Type B pancreatic cell (in vitro differentiated cells): ENCODE results near the gene SH2B2. TPM values are rescaled to one million over a fixed set of nuclear protein-coding genes. Genes with fewer than 3 reads are reported as not detected.

ENCODE experiments used
- DNase-seq: peaks from one replicate; pipeline ENCODE4 v3.0.0; 2021; ENCODE audit warnings: mixed read lengths; ENCODE audit not compliant: unreplicated experiment; ENCODE audit errors: extremely low spot score
- H3K27ac Mint-ChIP-seq: 2 replicates; pipeline ENCODE4 v1.8.0; 2021; ENCODE audit warnings: mild to moderate bottlenecking, mixed read lengths
- H3K27me3 Mint-ChIP-seq: 2 replicates; pipeline ENCODE4 v1.8.0; 2021; ENCODE audit warnings: mixed read lengths
- H3K36me3 Mint-ChIP-seq: 2 replicates; pipeline ENCODE4 v1.8.0; 2021; ENCODE audit warnings: mixed read lengths
- H3K4me1 Mint-ChIP-seq: one replicate; pipeline ENCODE4 v1.8.0; 2021; ENCODE audit warnings: mixed read lengths; ENCODE audit not compliant: unreplicated experiment
- H3K4me3 Mint-ChIP-seq: 2 replicates; pipeline ENCODE4 v1.8.0; 2021; ENCODE audit warnings: mild to moderate bottlenecking, mixed read lengths
- H3K9me3 Mint-ChIP-seq: 2 replicates; pipeline ENCODE4 v1.8.0; 2021; ENCODE audit warnings: mixed read lengths
- CTCF ChIP-seq: fragments of 200-600 bp; sonication (generic); conservative IDR thresholded peaks from 2 replicates; pipeline ENCODE4 v1.5.0; 2021; ENCODE audit warnings: antibody characterized with exemption, mild to moderate bottlenecking
- total RNA-seq: library from RNA; stranded (reverse); gene quantifications from 2 replicates; pipeline ENCODE4 v1.2.1, GENCODE V29; 2021; ENCODE audit warnings: low replicate concordance

The SH2B2 gene
- total RNA-seq, 1 donor from 2014 or later = 9.5 TPM

- Mint-ChIP-seq H3K27me3 (peaks cover 3% of the 10 kb centered on the region), H3K4me1 (peaks cover 4% of the 10 kb centered on the region), H3K27ac (no peak overlapping the region), H3K36me3 (no peaks in the 10 kb centered on the region), H3K4me3 (no peak overlapping the region), H3K9me3 (no peaks in the 10 kb centered on the region)
- TF ChIP-seq CTCF = no peak
- no peak for DNase-seq
Measured at GRCh38 chr7:102273749-102274712, 12.6 kb upstream of the SH2B2 start.

GRCh38 chr7:102275123-102275703 is 11.5 kb upstream of the SH2B2 start:
- peaks cover 3% of the 10 kb centered on the region for H3K27me3 Mint-ChIP-seq
- TF ChIP-seq CTCF = no peak

GRCh38 chr7:102277901-102278300 is 8.8 kb upstream of the SH2B2 start:
- no peak for DNase-seq
- Mint-ChIP-seq H3K4me1 (peaks cover 4% of the 10 kb centered on the region), H3K36me3 (no peaks in the 10 kb centered on the region), H3K9me3 (no peaks in the 10 kb centered on the region), H3K4me3 (no peak overlapping the region), H3K27ac (no peak overlapping the region), H3K27me3 (no peaks in the 10 kb centered on the region)
- TF ChIP-seq CTCF = no peak

More at GRCh38 chr7:102275123-102275703, 11.5 kb upstream of the SH2B2 start:
- Mint-ChIP-seq H3K9me3 (no peaks in the 10 kb centered on the region), H3K36me3 (no peaks in the 10 kb centered on the region), H3K27ac (no peak overlapping the region), H3K4me3 (no peak overlapping the region), H3K4me1 (peaks cover 8% of the 10 kb centered on the region)
- no peak for DNase-seq

- Mint-ChIP-seq H3K9me3 (no peaks in the 10 kb centered on the region), H3K4me1 (peaks cover 6% of the 10 kb centered on the region), H3K4me3 (no peak overlapping the region), H3K36me3 (no peaks in the 10 kb centered on the region), H3K27ac (no peak overlapping the region), H3K27me3 (no peaks in the 10 kb centered on the region)
- peak; percentile 93 for TF ChIP-seq CTCF
- no peak for DNase-seq
Measured at GRCh38 chr7:102279537-102280400, 6.9 kb upstream of the SH2B2 start.

- TF ChIP-seq CTCF = no peak
- H3K27ac Mint-ChIP-seq = no peak overlapping the region
- no peaks in the 10 kb centered on the region for H3K36me3 Mint-ChIP-seq
- H3K27me3 Mint-ChIP-seq = no peaks in the 10 kb centered on the region
- no peak overlapping the region for H3K4me3 Mint-ChIP-seq
- peaks cover 13% of the 10 kb centered on the region for H3K4me1 Mint-ChIP-seq
- H3K9me3 Mint-ChIP-seq = no peaks in the 10 kb centered on the region
- DNase-seq = no peak
Measured at GRCh38 chr7:102280521-102280920, 6.1 kb upstream of the SH2B2 start.
